Upper lobe of left lung (tissue), 6 donors: ENCODE measurements around the gene MRGPRG. TPM values are rescaled to one million over a fixed set of nuclear protein-coding genes. Genes with fewer than 3 reads are reported as not detected.

Experiments used
- ATAC-seq, 2 donors: fragments of 200-7000 bp; cut with Tn5 transposase; one replicate each; pipeline ENCODE4 v1.9.1; 2022; ENCODE audit warnings: mild to moderate bottlenecking in 2 of 2, moderate library complexity in 2 of 2; ENCODE audit not compliant: low FRiP score in 2 of 2
- DNase-seq, 2 donors: peaks; one replicate each; pipeline ENCODE4 v3.0.0-alpha.2; 2019 to 2020
- H3K27ac ChIP-seq, 4 donors: fragments of 200-600 bp; sonication (generic); one replicate each; pipeline ENCODE4 v1.5.1; 2016 to 2019
- H3K27me3 ChIP-seq, 4 donors: fragments of 200-600 bp; sonication (generic); one replicate each; pipeline ENCODE4 v1.5.1; 2017 to 2019
- H3K36me3 ChIP-seq, 4 donors: fragments of 200-600 bp; sonication (generic); one replicate each; pipeline ENCODE4 v1.5.1; 2016 to 2019
- H3K4me1 ChIP-seq, 4 donors: fragments of 200-600 bp; sonication (generic); one replicate each; pipeline ENCODE4 v1.5.1; 2018 to 2019
- H3K4me3 ChIP-seq, 4 donors: fragments of 200-600 bp; sonication (generic); one replicate each; pipeline ENCODE4 v1.5.1; 2017 to 2019; ENCODE audit warnings: mild to moderate bottlenecking in 2 of 4, moderate library complexity in 1 of 4
- H3K9me3 ChIP-seq, 4 donors: fragments of 200-600 bp; sonication (generic); one replicate each; pipeline ENCODE4 v1.5.1; 2018 to 2019
- EP300 ChIP-seq, 4 donors: sonication (generic); formaldehyde crosslinking; IDR thresholded peaks; one replicate each; pipeline ENCODE4 v1.5.1; 2017; ENCODE audit warnings: antibody characterized with exemption in 4 of 4, control low read depth in 2 of 4
- POLR2A ChIP-seq, 4 donors: fragments of 450-650 bp; IDR thresholded peaks; one replicate each; pipeline ENCODE4 v1.5.1; 2016 to 2017; ENCODE audit warnings: antibody characterized with exemption in 4 of 4, mild to moderate bottlenecking in 2 of 4
- POLR2AphosphoS5 ChIP-seq, 2 donors: sonication (generic); formaldehyde crosslinking; IDR thresholded peaks; one replicate each; pipeline ENCODE4 v1.5.1; 2017; ENCODE audit warnings: antibody characterized with exemption in 2 of 2
- WGBS, 2 donors: methylation state at CpG; one replicate each; pipeline ENCODE4 v1.1.5; 2017 to 2018; 5-methylcytosine and 5-hydroxymethylcytosine counted together
- total RNA-seq, 6 donors: library from RNA; depleted of rRNA in 4 of 6; stranded (reverse); fragments of >200 nt in 4 of 6; gene quantifications; one replicate each; pipeline versions ENCODE4 v1.1.0 to v1.2.1, GENCODE V29; 2016 to 2021
- TF ChIP-seq, protein P1 (sequence below), 6 experiments: fragments of 450-650 bp in 4 of 6; fragments of 200-600 bp in 2 of 6; sonication (generic) in 2 of 6; IDR thresholded peaks; one replicate each; pipeline ENCODE4 v1.5.1; 2016 to 2019; ENCODE audit warnings: antibody characterized with exemption in 6 of 6
- donor health status: DM: no; HTN: no; CAD: no; lungs with moderate emphysema.
- donor health status: DM: no; HTN: yes; CAD: no; lungs with severe emphysema.

Gene MRGPRG
- total RNA-seq, 6 donors from 2014 or later, result not detected

DNA sequence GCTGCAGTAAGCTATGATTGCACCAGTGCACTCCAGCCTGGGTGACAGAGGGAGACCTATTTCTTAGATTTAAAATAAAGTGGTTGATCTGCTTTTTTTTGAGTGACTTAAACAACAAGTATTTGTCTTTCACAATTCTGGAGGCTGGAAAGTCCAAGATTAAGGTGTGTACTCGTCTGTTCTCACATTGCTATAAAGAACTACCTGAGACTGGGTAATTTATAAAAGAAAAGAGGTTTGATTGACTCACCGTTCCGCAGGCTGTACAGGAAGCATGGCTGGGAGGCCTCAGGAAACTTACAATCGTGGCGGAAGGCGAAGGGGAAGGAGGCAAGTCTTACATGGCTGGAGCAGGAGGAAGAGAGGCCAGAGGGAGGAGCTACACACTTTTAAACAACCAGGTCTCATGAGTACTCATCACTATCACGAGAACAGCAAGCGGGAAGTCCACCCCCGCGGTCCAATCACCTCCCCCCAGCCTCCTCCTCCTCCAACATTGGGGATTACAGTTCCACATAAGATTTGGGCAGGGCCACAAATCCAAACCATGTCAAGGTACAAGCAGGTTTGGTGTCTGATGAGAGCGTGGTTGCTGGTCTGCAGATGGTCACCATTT, 33.8 kb downstream of the MRGPRG start:
- Histone ChIP-seq H3K27me3 (no peaks in the 10 kb centered on the region), H3K9me3 (no peaks in the 10 kb centered on the region), H3K27ac (no peak overlapping the region), H3K4me1 (no peaks in the 10 kb centered on the region), H3K36me3 (no peaks in the 10 kb centered on the region), H3K4me3 (no peak overlapping the region)
- TF ChIP-seq EP300 (IDR thresholded peaks at IDR 0.05) (no peak), POLR2A (IDR thresholded peaks at IDR 0.05) (no peak), POLR2AphosphoS5 (IDR thresholded peaks at IDR 0.05) (no peak)
- TF ChIP-seq, protein P1, sequence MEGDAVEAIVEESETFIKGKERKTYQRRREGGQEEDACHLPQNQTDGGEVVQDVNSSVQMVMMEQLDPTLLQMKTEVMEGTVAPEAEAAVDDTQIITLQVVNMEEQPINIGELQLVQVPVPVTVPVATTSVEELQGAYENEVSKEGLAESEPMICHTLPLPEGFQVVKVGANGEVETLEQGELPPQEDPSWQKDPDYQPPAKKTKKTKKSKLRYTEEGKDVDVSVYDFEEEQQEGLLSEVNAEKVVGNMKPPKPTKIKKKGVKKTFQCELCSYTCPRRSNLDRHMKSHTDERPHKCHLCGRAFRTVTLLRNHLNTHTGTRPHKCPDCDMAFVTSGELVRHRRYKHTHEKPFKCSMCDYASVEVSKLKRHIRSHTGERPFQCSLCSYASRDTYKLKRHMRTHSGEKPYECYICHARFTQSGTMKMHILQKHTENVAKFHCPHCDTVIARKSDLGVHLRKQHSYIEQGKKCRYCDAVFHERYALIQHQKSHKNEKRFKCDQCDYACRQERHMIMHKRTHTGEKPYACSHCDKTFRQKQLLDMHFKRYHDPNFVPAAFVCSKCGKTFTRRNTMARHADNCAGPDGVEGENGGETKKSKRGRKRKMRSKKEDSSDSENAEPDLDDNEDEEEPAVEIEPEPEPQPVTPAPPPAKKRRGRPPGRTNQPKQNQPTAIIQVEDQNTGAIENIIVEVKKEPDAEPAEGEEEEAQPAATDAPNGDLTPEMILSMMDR (IDR thresholded peaks at IDR 0.05), result no peak
- ATAC-seq, result no peak
- DNase-seq, result no peak
- 74 to 77% methylated on average over 11 of the region's 11 CpGs for WGBS, 2 donors

DNA sequence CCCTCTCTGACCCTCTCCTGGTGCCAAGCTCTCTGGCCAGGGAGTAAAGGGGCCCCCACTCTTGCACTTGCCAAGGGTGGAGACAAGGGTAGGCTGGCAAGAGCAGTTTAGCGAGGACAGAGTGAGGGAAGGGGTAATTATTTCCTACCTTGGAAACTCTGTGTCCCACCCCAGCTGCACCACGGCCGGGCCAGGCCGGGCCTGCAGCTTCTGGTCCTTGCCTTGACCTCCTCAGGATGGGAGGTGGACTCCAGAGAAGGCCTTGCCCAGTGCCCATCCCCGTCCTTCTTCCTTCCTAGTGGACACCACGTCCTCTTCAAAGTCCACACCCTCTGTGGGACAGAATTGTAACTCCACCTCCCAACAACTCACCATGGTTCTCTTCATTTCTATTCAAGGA, 35.1 kb downstream of the MRGPRG start:
- ATAC-seq, result peak in 1 of 2 donors; percentile 10

DNA sequence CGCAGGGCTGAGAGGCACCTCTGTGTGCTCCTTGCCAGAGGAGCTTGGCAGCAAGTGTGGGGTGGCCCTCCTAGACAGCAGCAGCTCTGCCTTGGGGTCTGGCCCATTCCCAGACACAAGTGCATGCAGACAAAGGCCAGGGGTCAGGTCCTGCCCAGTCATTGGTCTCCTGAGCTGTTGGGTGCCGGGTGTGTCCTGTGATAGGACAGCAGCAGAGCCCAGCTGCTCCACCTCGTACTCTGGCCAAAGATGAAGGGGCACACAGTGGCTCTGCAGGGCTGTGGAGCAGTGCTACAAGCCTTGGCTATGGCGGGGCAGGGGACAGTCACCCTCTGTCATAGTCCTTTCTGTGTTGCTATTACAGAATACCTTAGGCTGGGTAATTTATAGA, 36.2 kb downstream of the MRGPRG start:
- H3K27ac ChIP-seq, result no peak overlapping the region
- H3K27me3 ChIP-seq, result no peaks in the 10 kb centered on the region
- H3K9me3 ChIP-seq, result no peaks in the 10 kb centered on the region
- WGBS, 2 donors, result 98% methylated on average over 4 of the region's 4 CpGs; no CpG with 5 or more reads in 1 of the 2 donors
- no peaks in the 10 kb centered on the region for H3K4me1 ChIP-seq
- no peak overlapping the region for H3K4me3 ChIP-seq
- DNase-seq (no peak), ATAC-seq (peak in 1 of 2 donors; percentile 35)
- TF ChIP-seq, protein P1 (IDR thresholded peaks at IDR 0.05), result no peak
- TF ChIP-seq EP300 (IDR thresholded peaks at IDR 0.05) (no peak), POLR2A (IDR thresholded peaks at IDR 0.05) (no peak), POLR2AphosphoS5 (IDR thresholded peaks at IDR 0.05) (no peak)
- no peaks in the 10 kb centered on the region for H3K36me3 ChIP-seq

More for the DNA sequence above, 35.1 kb downstream of the MRGPRG start:
- DNase-seq, result peak in 1 of 2 donors; percentile 56
- no peak for TF ChIP-seq POLR2A (IDR thresholded peaks at IDR 0.05)
- TF ChIP-seq, protein P1 (IDR thresholded peaks at IDR 0.05), result no peak
- TF ChIP-seq POLR2AphosphoS5 (IDR thresholded peaks at IDR 0.05), result no peak
- no peak for TF ChIP-seq EP300 (IDR thresholded peaks at IDR 0.05)
- Histone ChIP-seq H3K4me3 (no peak overlapping the region), H3K9me3 (no peaks in the 10 kb centered on the region), H3K36me3 (no peaks in the 10 kb centered on the region), H3K27me3 (no peaks in the 10 kb centered on the region), H3K4me1 (no peaks in the 10 kb centered on the region), H3K27ac (no peak overlapping the region)
- WGBS, 2 donors, result 72 to 75% methylated on average over 5 to 6 of the region's 6 CpGs

DNA sequence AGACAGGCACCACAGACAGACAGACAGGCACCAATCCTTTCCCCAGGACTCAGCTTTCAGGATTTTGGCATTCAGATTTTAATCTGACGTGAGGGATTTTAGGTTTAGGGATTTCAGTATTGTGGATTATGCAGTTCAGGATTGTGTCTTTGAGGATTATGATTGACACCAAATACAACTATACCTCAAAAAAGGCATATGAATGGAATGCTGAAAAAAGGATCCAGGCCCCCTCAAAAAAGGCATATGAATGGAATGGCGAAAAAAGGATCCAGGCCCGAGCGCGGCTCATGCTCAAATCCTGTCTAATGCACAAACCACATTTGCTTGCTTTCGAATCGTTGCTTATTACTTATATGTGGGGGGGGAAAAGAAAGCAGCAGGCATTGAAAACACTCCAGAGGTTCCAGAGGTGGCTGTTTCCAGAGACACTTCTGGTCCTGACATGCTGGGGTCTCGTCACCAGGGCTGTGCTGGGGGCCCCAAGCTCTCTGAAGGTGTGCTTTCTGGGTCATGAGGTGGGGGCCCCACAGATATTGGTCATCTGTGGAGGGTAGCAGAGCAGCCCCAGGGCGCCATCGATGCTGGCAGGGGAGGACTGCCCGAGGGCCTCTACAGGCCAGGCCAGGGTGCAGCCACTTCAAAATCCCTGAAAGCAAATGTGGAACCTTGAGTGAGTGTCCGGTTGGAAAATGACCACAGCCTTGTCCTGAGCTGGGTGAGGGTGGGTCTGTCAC, 36.7 kb downstream of the MRGPRG start:
- Histone ChIP-seq H3K4me1 (no peaks in the 10 kb centered on the region), H3K4me3 (no peak overlapping the region), H3K36me3 (no peaks in the 10 kb centered on the region), H3K27me3 (no peaks in the 10 kb centered on the region), H3K27ac (no peak overlapping the region), H3K9me3 (peaks cover 0 to 2% (median 1%) of the 10 kb centered on the region in 4 donors)
- 94 to 96% methylated on average over 8 to 12 of the region's 12 CpGs for WGBS, 2 donors
- peak in 1 of 2 donors; percentile 31 for DNase-seq
- ATAC-seq, result no peak
- no peak for TF ChIP-seq EP300 (IDR thresholded peaks at IDR 0.05)

DNA sequence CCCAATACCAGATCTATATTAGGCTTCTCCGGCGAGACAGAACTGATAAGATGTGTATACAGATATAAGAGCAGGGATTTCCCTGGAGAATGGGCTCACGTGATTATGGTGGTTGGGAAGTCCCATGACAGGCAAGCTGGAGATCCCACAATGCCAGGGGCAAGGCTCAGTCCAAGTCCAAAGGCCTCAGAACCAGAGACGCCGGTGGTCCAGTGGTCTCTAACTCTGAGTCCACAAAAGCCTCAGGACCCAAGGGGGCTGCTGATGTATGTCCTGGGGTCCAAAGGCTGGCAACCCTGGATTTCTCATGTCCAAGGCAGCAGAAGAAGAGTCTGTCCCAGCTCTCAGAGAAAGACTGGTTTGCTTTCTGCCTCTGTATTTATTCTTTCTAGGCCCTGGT, 37.7 kb downstream of the MRGPRG start:
- TF ChIP-seq POLR2A (IDR thresholded peaks at IDR 0.05) (no peak), POLR2AphosphoS5 (IDR thresholded peaks at IDR 0.05) (no peak), EP300 (IDR thresholded peaks at IDR 0.05) (no peak)
- TF ChIP-seq, protein P1 (IDR thresholded peaks at IDR 0.05), result no peak
- WGBS, 2 donors, result 58 to 69% methylated on average over 4 to 5 of the region's 5 CpGs
- no peak for ATAC-seq
- Histone ChIP-seq H3K4me1 (no peaks in the 10 kb centered on the region), H3K36me3 (no peaks in the 10 kb centered on the region), H3K9me3 (peaks cover 0 to 9% (median 2%) of the 10 kb centered on the region in 4 donors), H3K4me3 (no peak overlapping the region), H3K27me3 (no peaks in the 10 kb centered on the region), H3K27ac (no peak overlapping the region)
- no peak for DNase-seq
